ENCODE data around the gene SEC11A. TPM values are rescaled to one million over a fixed set of nuclear protein-coding genes. Genes with fewer than 3 reads are reported as not detected.

Gene SEC11A
- total and polyA plus RNA-seq, 2 donors (not counting 1 experiment from before 2014, with no cell fraction given), result 23.1 to 78.0 TPM

DNA sequence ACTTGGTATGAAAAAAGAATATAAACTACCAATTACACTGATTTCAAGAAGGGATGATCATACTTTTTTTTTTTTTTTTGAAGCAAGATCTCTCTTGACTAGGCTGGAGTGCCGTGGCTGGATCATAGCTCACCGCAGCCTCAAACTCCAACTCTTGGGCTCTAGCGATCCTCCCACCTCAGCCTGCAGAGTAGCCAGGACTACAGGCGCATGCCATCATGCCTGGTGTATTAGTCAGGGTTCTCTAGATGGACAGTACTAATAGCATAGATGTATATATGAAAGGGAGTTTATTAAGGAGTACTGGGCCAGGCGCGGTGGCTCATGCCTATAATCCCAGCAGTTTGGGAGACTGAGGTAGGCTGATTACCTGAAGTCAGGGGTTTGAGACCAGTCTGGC is 11.5 kb upstream of the SEC11A start:
- H3K4me1 ChIP-seq (ENCODE audit: control insufficient read depth in 2 of 2, insufficient read depth in 2 of 2, low read length in 2 of 2), result peaks cover 36 to 50% of the 10 kb centered on the region in 2 donors
- CTCF ChIA-PET, result interaction anchor here (1.4 kb wide), 1 partner anchor 9 kb away, joined by 3 read pairs; no protein-coding TSS in a partner anchor
- Mint-ChIP-seq H3K27me3 (no peaks in the 10 kb centered on the region), H3K27ac (peak overlapping the region; percentile 72), H3K9me3 (ENCODE audit: insufficient read depth) (no peaks in the 10 kb centered on the region), H3K4me3 (no peak overlapping the region), H3K4me1 (peaks cover 44% of the 10 kb centered on the region)
- H3K9ac ChIP-seq (ENCODE audit: low read length), result no peak overlapping the region
- WGBS (ENCODE audit: insufficient coverage), result 100% methylated on average over 2 of the region's 6 CpGs
- DNase-seq (no peak), ATAC-seq (ENCODE audit: low read depth) (no peak)
- H3K4me2 ChIP-seq (replicated peaks; ENCODE audit: low read depth, low read length, poor library complexity, severe bottlenecking), result no peak overlapping the region
- no peaks in the 10 kb centered on the region for H3K36me3 ChIP-seq (replicated peaks in 1 of 2; ENCODE audit: control extremely low read depth in 1 of 2, control insufficient read depth in 1 of 2, extremely low read depth in 1 of 2, insufficient read depth in 2 of 2, low read length in 1 of 2)
- intact Hi-C loops (cut with micrococcal nuclease), result no loop called here
- POLR2A ChIA-PET, result interaction anchor here (2.0 kb wide), 1 partner anchor 11 kb away, joined by 7 read pairs; the partner anchor contains the start of gene SEC11A
- H2AFZ ChIP-seq (ENCODE audit: insufficient read depth, low read depth, low read length, poor library complexity, severe bottlenecking), result no peak overlapping the region
- TF ChIP-seq, protein P1, sequence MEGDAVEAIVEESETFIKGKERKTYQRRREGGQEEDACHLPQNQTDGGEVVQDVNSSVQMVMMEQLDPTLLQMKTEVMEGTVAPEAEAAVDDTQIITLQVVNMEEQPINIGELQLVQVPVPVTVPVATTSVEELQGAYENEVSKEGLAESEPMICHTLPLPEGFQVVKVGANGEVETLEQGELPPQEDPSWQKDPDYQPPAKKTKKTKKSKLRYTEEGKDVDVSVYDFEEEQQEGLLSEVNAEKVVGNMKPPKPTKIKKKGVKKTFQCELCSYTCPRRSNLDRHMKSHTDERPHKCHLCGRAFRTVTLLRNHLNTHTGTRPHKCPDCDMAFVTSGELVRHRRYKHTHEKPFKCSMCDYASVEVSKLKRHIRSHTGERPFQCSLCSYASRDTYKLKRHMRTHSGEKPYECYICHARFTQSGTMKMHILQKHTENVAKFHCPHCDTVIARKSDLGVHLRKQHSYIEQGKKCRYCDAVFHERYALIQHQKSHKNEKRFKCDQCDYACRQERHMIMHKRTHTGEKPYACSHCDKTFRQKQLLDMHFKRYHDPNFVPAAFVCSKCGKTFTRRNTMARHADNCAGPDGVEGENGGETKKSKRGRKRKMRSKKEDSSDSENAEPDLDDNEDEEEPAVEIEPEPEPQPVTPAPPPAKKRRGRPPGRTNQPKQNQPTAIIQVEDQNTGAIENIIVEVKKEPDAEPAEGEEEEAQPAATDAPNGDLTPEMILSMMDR (IDR thresholded peaks at IDR 0.05), result no peak
- TF ChIP-seq EZH2 (IDR thresholded peaks at IDR 0.05; ENCODE audit: borderline replicate concordance, insufficient read depth, low read depth, low read length, poor library complexity, severe bottlenecking), result no peak
- no peaks in the 10 kb centered on the region for H3K9me3 ChIP-seq (ENCODE audit: control extremely low read depth in 1 of 3, control insufficient read depth in 2 of 3, insufficient read depth in 1 of 3, low read length in 2 of 3)
- H3K27ac ChIP-seq (ENCODE audit: low read length in 2 of 2), result no peak overlapping the region
- H3K27me3 ChIP-seq (replicated peaks in 1 of 4; ENCODE audit: control extremely low read depth in 1 of 4, control insufficient read depth in 3 of 4, insufficient read depth in 4 of 4, low read length in 3 of 4), result no peaks in the 10 kb centered on the region
- no peaks in the 10 kb centered on the region for H3K79me2 ChIP-seq (ENCODE audit: control insufficient read depth, insufficient read depth, low read length)
- no peaks in the 10 kb centered on the region for H4K20me1 ChIP-seq (ENCODE audit: control insufficient read depth, insufficient read depth, low read length, poor library complexity, severe bottlenecking)
- H3K4me3 ChIP-seq (ENCODE audit: control extremely low read depth in 1 of 5, extremely low read depth in 1 of 5, insufficient read depth in 1 of 5, low read depth in 2 of 5, low read length in 4 of 5), result no peak overlapping the region

DNA sequence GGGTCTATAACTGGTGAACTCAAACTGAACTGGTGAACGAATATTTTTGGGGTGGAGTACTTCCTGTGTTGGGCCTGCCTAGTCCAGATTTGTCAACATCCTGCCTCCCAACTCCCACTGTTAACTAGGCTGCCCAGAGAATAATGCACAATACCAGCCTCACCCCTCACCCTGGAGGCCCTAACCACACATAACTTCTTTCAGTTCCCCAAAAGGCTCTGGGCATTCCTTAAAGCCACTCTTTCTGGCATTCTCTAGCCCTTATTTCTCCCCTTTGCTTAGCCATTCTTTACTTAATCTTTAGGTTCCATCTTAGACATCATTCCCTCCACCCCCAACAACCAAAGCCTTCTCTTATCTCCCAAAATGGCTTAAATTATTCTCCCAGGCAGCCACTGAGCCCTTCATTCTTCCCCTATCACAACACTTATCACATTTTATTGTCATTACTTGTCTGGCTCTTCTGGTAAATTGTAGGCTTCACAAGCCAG is 9.1 kb upstream of the SEC11A start:
- Histone ChIP-seq H3K79me2 (ENCODE audit: control insufficient read depth, insufficient read depth, low read length) (peaks cover 4% of the 10 kb centered on the region), H3K27me3 (replicated peaks in 1 of 4; ENCODE audit: control extremely low read depth in 1 of 4, control insufficient read depth in 3 of 4, insufficient read depth in 4 of 4, low read length in 3 of 4) (no peaks in the 10 kb centered on the region), H3K4me3 (ENCODE audit: control extremely low read depth in 1 of 5, extremely low read depth in 1 of 5, insufficient read depth in 1 of 5, low read depth in 2 of 5, low read length in 4 of 5) (peak overlapping the region in 2 of 5 experiments; percentile 15 to 23), H3K4me2 (replicated peaks; ENCODE audit: low read depth, low read length, poor library complexity, severe bottlenecking) (peak overlapping the region; percentile 72), H3K9me3 (ENCODE audit: control extremely low read depth in 1 of 3, control insufficient read depth in 2 of 3, insufficient read depth in 1 of 3, low read length in 2 of 3) (no peaks in the 10 kb centered on the region), H3K36me3 (replicated peaks in 1 of 2; ENCODE audit: control extremely low read depth in 1 of 2, control insufficient read depth in 1 of 2, extremely low read depth in 1 of 2, insufficient read depth in 2 of 2, low read length in 1 of 2) (no peaks in the 10 kb centered on the region), H3K9ac (ENCODE audit: low read length) (peak overlapping the region; percentile 20), H4K20me1 (ENCODE audit: control insufficient read depth, insufficient read depth, low read length, poor library complexity, severe bottlenecking) (no peaks in the 10 kb centered on the region), H3K27ac (ENCODE audit: low read length in 2 of 2) (peak overlapping the region; percentile 72 to 79), H3K4me1 (ENCODE audit: control insufficient read depth in 2 of 2, insufficient read depth in 2 of 2, low read length in 2 of 2) (peaks cover 41 to 59% of the 10 kb centered on the region in 2 donors), H2AFZ (ENCODE audit: insufficient read depth, low read depth, low read length, poor library complexity, severe bottlenecking) (peak overlapping the region; percentile 52)
- ATAC-seq (ENCODE audit: low read depth) (peak; percentile 83), DNase-seq (peak; percentile 58)
- Mint-ChIP-seq H3K4me1 (peaks cover 53% of the 10 kb centered on the region), H3K9me3 (ENCODE audit: insufficient read depth) (no peaks in the 10 kb centered on the region), H3K27me3 (no peaks in the 10 kb centered on the region), H3K4me3 (peak overlapping the region; percentile 73), H3K27ac (peak overlapping the region; percentile 92)
- ChIA-PET POLR2A (interaction anchor here (0.7 to 2.2 kb wide), 4 partner anchors 9 to 24 kb away, joined by 3 to 10 read pairs (median 8); partner anchors contain the start of gene SEC11A), CTCF (interaction anchor here (1.0 to 3.7 kb wide), 4 partner anchors 9 to 24 kb away, joined by 3 to 21 read pairs (median 6); partner anchors contain the start of gene SEC11A)
- no peak for TF ChIP-seq EZH2 (IDR thresholded peaks at IDR 0.05; ENCODE audit: borderline replicate concordance, insufficient read depth, low read depth, low read length, poor library complexity, severe bottlenecking)
- TF ChIP-seq, protein P1 (IDR thresholded peaks at IDR 0.05), result no peak
- 0% methylated on average over 1 of the region's 1 CpG for WGBS (ENCODE audit: insufficient coverage)
- intact Hi-C loops (cut with micrococcal nuclease), result loop anchor here (1.0 kb wide), 1 partner anchor 10 kb away; no protein-coding TSS in a partner anchor
